ENCODE measurements around the gene DCLRE1B.

Gene DCLRE1B

DNA sequence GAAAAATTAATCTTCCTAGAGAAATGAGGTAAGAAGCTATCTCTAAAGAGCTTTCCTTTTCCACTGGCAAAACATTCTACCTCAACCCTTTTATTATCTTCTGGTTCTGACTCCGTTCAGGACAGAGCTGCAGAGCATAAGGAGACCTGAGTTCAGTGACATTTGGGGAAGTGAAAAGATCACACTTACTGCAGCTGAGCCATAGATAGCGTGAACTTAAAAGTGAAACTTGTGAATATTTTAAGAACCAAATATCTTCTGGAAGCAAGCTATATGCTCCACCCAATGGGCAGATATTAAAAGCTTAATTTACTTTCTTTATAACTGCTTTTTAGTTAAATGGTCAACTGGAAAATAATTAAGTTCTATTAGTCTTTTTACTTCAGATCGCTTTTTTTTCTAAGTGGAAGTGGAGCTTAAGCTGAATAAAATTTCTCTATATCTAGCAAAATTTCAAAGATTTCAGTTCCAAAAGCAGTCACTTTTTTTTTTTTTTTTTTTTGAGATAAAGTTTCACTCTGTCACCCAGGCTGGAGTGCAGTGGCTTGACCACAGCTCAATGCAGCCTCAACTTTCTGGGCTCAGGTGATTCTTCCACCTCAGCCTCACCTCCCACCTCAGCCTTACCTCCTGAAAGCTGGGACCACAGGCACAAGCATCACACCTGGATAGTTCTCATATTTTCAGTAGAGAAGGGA, 45.5 kb upstream of the DCLRE1B start:
- Histone ChIP-seq H3K9ac (ENCODE audit: insufficient read length, low read depth) (no peak overlapping the region), H3K4me3 (ENCODE audit: insufficient read length, low read depth) (no peak overlapping the region), H3K27me3 (ENCODE audit: insufficient read depth, insufficient read length) (no peaks in the 10 kb centered on the region), H3K36me3 (ENCODE audit: insufficient read depth, insufficient read length, low read length) (no peaks in the 10 kb centered on the region), H3K9me3 (ENCODE audit: insufficient read depth, low read length) (no peaks in the 10 kb centered on the region), H3K4me1 (ENCODE audit: insufficient read depth, insufficient read length) (no peaks in the 10 kb centered on the region)
- TF ChIP-seq SUZ12 (IDR thresholded peaks at IDR 0.05; ENCODE audit: extremely low read depth, insufficient read depth, insufficient read length) (no peak), ZNF274 (IDR thresholded peaks at IDR 0.05; ENCODE audit: low read depth, low read length) (no peak), YY1 (IDR thresholded peaks at IDR 0.05; ENCODE audit: insufficient read depth, insufficient read length) (no peak)
- no peak for DNase-seq (ENCODE audit: low read depth, low spot score)

DNA sequence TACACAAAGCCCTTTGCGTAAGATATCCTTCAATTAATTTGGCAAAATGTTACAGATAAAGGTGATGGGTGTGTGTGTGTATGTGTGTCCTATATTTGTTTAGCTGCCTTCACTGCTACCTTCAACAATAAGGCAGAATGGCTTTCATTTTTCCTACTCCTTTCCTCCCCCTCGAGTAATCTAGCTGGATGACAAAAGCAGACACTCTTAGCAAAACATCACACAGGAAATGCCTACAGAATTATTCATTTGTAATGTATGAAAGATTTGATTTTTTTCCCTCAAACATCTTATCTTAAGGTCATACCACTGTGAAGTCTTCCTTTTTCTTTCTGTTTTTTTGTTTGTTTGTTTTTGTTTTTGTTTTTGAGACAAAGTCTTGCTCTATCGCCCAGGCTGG, 44.2 kb upstream of the DCLRE1B start:
- no peak for DNase-seq (ENCODE audit: low read depth, low spot score)
- Histone ChIP-seq H3K36me3 (ENCODE audit: insufficient read depth, insufficient read length, low read length) (no peaks in the 10 kb centered on the region), H3K27me3 (ENCODE audit: insufficient read depth, insufficient read length) (no peaks in the 10 kb centered on the region), H3K4me3 (ENCODE audit: insufficient read length, low read depth) (no peak overlapping the region), H3K4me1 (ENCODE audit: insufficient read depth, insufficient read length) (no peaks in the 10 kb centered on the region), H3K9ac (ENCODE audit: insufficient read length, low read depth) (no peak overlapping the region), H3K9me3 (ENCODE audit: insufficient read depth, low read length) (no peaks in the 10 kb centered on the region)
- TF ChIP-seq SUZ12 (IDR thresholded peaks at IDR 0.05; ENCODE audit: extremely low read depth, insufficient read depth, insufficient read length) (no peak), ZNF274 (IDR thresholded peaks at IDR 0.05; ENCODE audit: low read depth, low read length) (no peak), YY1 (IDR thresholded peaks at IDR 0.05; ENCODE audit: insufficient read depth, insufficient read length) (no peak)

GRCh38 chr1:113861641-113862040, 43.5 kb upstream of the DCLRE1B start:
- Histone ChIP-seq H3K4me3 (ENCODE audit: insufficient read length, low read depth) (no peak overlapping the region), H3K36me3 (ENCODE audit: insufficient read depth, insufficient read length, low read length) (no peaks in the 10 kb centered on the region), H3K27me3 (ENCODE audit: insufficient read depth, insufficient read length) (no peaks in the 10 kb centered on the region), H3K4me1 (ENCODE audit: insufficient read depth, insufficient read length) (no peaks in the 10 kb centered on the region), H3K9ac (ENCODE audit: insufficient read length, low read depth) (no peak overlapping the region), H3K9me3 (ENCODE audit: insufficient read depth, low read length) (no peaks in the 10 kb centered on the region)
- TF ChIP-seq ZNF274 (IDR thresholded peaks at IDR 0.05; ENCODE audit: low read depth, low read length) (no peak), SUZ12 (IDR thresholded peaks at IDR 0.05; ENCODE audit: extremely low read depth, insufficient read depth, insufficient read length) (no peak), YY1 (IDR thresholded peaks at IDR 0.05; ENCODE audit: insufficient read depth, insufficient read length) (no peak)
- DNase-seq (ENCODE audit: low read depth, low spot score): no peak

GRCh38 chr1:113868387-113869083, 36.6 kb upstream of the DCLRE1B start:
- Histone ChIP-seq H3K27me3 (ENCODE audit: insufficient read depth, insufficient read length) (no peaks in the 10 kb centered on the region), H3K9ac (ENCODE audit: insufficient read length, low read depth) (no peak overlapping the region), H3K4me3 (ENCODE audit: insufficient read length, low read depth) (no peak overlapping the region), H3K36me3 (ENCODE audit: insufficient read depth, insufficient read length, low read length) (no peaks in the 10 kb centered on the region), H3K9me3 (ENCODE audit: insufficient read depth, low read length) (no peaks in the 10 kb centered on the region), H3K4me1 (ENCODE audit: insufficient read depth, insufficient read length) (no peaks in the 10 kb centered on the region)
- TF ChIP-seq ZNF274 (IDR thresholded peaks at IDR 0.05; ENCODE audit: low read depth, low read length) (no peak), YY1 (IDR thresholded peaks at IDR 0.05; ENCODE audit: insufficient read depth, insufficient read length) (no peak), SUZ12 (IDR thresholded peaks at IDR 0.05; ENCODE audit: extremely low read depth, insufficient read depth, insufficient read length) (no peak)
- DNase-seq (ENCODE audit: low read depth, low spot score): no peak

DNA sequence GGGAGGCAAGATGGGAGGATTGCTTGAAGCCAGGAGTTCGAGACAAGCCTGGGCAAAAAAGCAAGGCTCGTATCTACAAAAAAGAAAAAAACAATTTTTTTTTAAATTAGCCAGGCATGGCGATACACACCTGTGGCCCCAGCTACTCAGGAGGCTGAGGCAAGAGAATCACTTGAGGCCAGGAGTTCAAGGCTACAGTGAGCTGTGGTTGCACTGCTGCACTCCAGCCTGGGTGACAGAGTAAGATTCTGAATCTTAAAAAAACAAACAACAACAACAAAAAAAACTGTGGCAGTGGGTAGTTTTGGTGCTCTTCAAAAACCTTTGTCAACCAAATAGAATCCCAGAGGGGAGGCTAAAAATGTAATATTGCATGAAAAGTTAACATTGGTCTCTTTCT, 34.3 kb upstream of the DCLRE1B start:
- Histone ChIP-seq H3K27me3 (ENCODE audit: insufficient read depth, insufficient read length) (no peaks in the 10 kb centered on the region), H3K9ac (ENCODE audit: insufficient read length, low read depth) (no peak overlapping the region), H3K4me1 (ENCODE audit: insufficient read depth, insufficient read length) (no peaks in the 10 kb centered on the region), H3K36me3 (ENCODE audit: insufficient read depth, insufficient read length, low read length) (no peaks in the 10 kb centered on the region), H3K4me3 (ENCODE audit: insufficient read length, low read depth) (no peak overlapping the region), H3K9me3 (ENCODE audit: insufficient read depth, low read length) (no peaks in the 10 kb centered on the region)
- TF ChIP-seq ZNF274 (IDR thresholded peaks at IDR 0.05; ENCODE audit: low read depth, low read length) (no peak), YY1 (IDR thresholded peaks at IDR 0.05; ENCODE audit: insufficient read depth, insufficient read length) (no peak), SUZ12 (IDR thresholded peaks at IDR 0.05; ENCODE audit: extremely low read depth, insufficient read depth, insufficient read length) (no peak)
- no peak for DNase-seq (ENCODE audit: low read depth, low spot score)

DNA sequence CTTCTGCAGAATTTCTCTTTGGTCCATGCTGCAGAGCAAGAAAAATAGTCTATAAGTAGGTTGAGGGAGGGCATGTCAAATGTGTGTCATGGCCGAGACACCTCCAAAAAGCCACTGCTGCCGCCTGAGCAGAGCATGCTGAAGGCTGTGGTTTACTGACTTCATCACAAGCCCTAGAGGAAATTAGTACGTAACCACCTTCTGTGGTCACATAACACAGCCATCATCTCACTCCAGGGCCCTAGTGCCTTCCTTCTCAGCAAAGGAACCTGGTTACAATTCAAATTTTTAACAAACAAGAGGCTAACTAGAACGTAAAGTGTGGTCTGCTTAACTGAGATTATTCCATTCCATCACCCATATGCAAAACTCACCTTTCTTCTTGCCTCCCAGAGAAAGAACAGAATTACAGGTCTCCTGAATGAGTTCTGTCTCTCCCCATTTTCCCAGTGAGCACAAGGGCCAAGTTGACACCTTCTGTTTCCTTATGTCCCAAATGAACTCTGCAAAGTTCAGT, 33.5 kb upstream of the DCLRE1B start, which contains the start of gene PTPN22:
TSS of gene PTPN22 (minus strand) at position 116 of the 517 bp plus-strand sequence.
- no peak within 1 kb of the TSS for H3K9ac ChIP-seq (ENCODE audit: insufficient read length, low read depth)
- TF ChIP-seq YY1 (IDR thresholded peaks at IDR 0.05; ENCODE audit: insufficient read depth, insufficient read length): no peak
- TF ChIP-seq SUZ12 (IDR thresholded peaks at IDR 0.05; ENCODE audit: extremely low read depth, insufficient read depth, insufficient read length): no peak
- no peak for TF ChIP-seq ZNF274 (IDR thresholded peaks at IDR 0.05; ENCODE audit: low read depth, low read length)
- H3K27me3 ChIP-seq (ENCODE audit: insufficient read depth, insufficient read length): no peaks in the 10 kb centered on the region
- H3K4me3 ChIP-seq (ENCODE audit: insufficient read length, low read depth): no peak within 1 kb of the TSS
- H3K4me1 ChIP-seq (ENCODE audit: insufficient read depth, insufficient read length): no peaks in the 10 kb centered on the region
- no peak for DNase-seq (ENCODE audit: low read depth, low spot score)
- no peaks in the 10 kb centered on the region for H3K36me3 ChIP-seq (ENCODE audit: insufficient read depth, insufficient read length, low read length)
- no peaks in the 10 kb centered on the region for H3K9me3 ChIP-seq (ENCODE audit: insufficient read depth, low read length)

All from NT2/D1 (cell line).